H1 (cell line): Measurements from ENCODE around the gene STX10. TPM values are rescaled to one million over a fixed set of nuclear protein-coding genes. Genes with fewer than 3 reads are reported as not detected.

Experiments used
- ASH2L ChIP-seq: fragments of 200-600, 300-600 bp; sonication (generic); IDR thresholded peaks from one replicate; pipeline ENCODE4 v1.7.1; 2017; ENCODE audit warnings: low read length
- BCL11A ChIP-seq, 2 experiments: IDR thresholded peaks; one replicate each; pipeline ENCODE4 v1.6.1; 2011; ENCODE audit warnings: low read depth in 2 of 2, low read length in 2 of 2, mild to moderate bottlenecking in 2 of 2
- CBX5 ChIP-seq: fragments of 300-800, 300-1000 bp; sonication (generic); IDR thresholded peaks from 2 replicates; pipeline ENCODE4 v1.7.1; 2016; ENCODE audit warnings: antibody characterized with exemption, low read length, low read depth
- CBX8 ChIP-seq: fragments of 300-800, 300-1000 bp; sonication (generic); IDR thresholded peaks from 2 replicates; pipeline ENCODE4 v1.7.1; 2016; ENCODE audit warnings: low read depth, low read length, borderline replicate concordance
- CHD1 ChIP-seq: IDR thresholded peaks from 2 replicates; pipeline ENCODE4 v1.6.1; 2012; ENCODE audit warnings: low read depth, low read length, improper control_type of control experiment
- E2F6 ChIP-seq: IDR thresholded peaks from 2 replicates; pipeline ENCODE4 v1.6.1; 2012; ENCODE audit warnings: inconsistent platforms
- EGR1 ChIP-seq: IDR thresholded peaks from 2 replicates; pipeline ENCODE4 v1.6.1; 2011; ENCODE audit warnings: low read depth, low read length, borderline replicate concordance
- GABPA ChIP-seq: IDR thresholded peaks from 2 replicates; pipeline ENCODE4 v1.6.1; 2011; ENCODE audit warnings: mild to moderate bottlenecking, low read length, moderate library complexity, borderline replicate concordance; ENCODE audit not compliant: insufficient read depth
- HDAC6 ChIP-seq: IDR thresholded peaks from one replicate; pipeline ENCODE4 v1.7.1; 2012; ENCODE audit warnings: low read depth, mild to moderate bottlenecking, inconsistent platforms, low read length, moderate library complexity
- JUND ChIP-seq: IDR thresholded peaks from 2 replicates; pipeline ENCODE4 v1.6.1; 2011; ENCODE audit warnings: mild to moderate bottlenecking, improper control_type of control experiment, low read length
- MAFK ChIP-seq: IDR thresholded peaks from 2 replicates; pipeline ENCODE4 v1.6.1; 2012; ENCODE audit warnings: low read depth, mild to moderate bottlenecking, improper control_type of control experiment, low read length
- NANOG ChIP-seq: IDR thresholded peaks from 2 replicates; pipeline ENCODE4 v1.6.1; 2011; ENCODE audit warnings: low read length, low read depth, mild to moderate bottlenecking, inconsistent platforms; ENCODE audit not compliant: insufficient read depth, poor library complexity, severe bottlenecking
- PHF8 ChIP-seq: fragments of 200-600 bp; sonication (generic); conservative IDR thresholded peaks from 2 replicates; pipeline ENCODE4 v1.7.1; 2012; ENCODE audit warnings: low read depth, mild to moderate bottlenecking, inconsistent platforms, low read length, moderate library complexity
- POLR2A ChIP-seq, 2 experiments: IDR thresholded peaks; 1 replicate in 1 of 2; 2 replicates in 1 of 2; pipeline ENCODE4 v1.6.1; 2011; ENCODE audit warnings: low read depth in 2 of 2, low read length in 2 of 2, mild to moderate bottlenecking in 2 of 2; ENCODE audit errors: control extremely low read depth in 1 of 2
- RAD21 ChIP-seq, 2 experiments: IDR thresholded peaks in 1 of 2; conservative IDR thresholded peaks in 1 of 2; 2 replicates each; pipeline ENCODE4 v1.6.1; 2011; ENCODE audit warnings: low read depth in 2 of 2, low read length in 2 of 2, improper control_type of control experiment in 1 of 2, inconsistent platforms in 1 of 2, mild to moderate bottlenecking in 1 of 2, moderate library complexity in 1 of 2
- RBBP5 ChIP-seq: IDR thresholded peaks from 2 replicates; pipeline ENCODE4 v1.7.1; 2012; ENCODE audit warnings: low read depth, mild to moderate bottlenecking, inconsistent platforms, low read length, moderate library complexity, borderline replicate concordance
- SIX5 ChIP-seq: IDR thresholded peaks from 2 replicates; pipeline ENCODE4 v1.6.1; 2011; ENCODE audit warnings: mild to moderate bottlenecking, low read depth, low read length
- SP4 ChIP-seq: IDR thresholded peaks from 2 replicates; pipeline ENCODE4 v1.6.1; 2012; ENCODE audit warnings: low read length, inconsistent platforms
- TBP ChIP-seq: IDR thresholded peaks from 2 replicates; pipeline ENCODE4 v1.6.1; 2011; ENCODE audit warnings: low read depth, low read length, improper control_type of control experiment
- TCF12 ChIP-seq: IDR thresholded peaks from 2 replicates; pipeline ENCODE4 v1.6.1; 2011; ENCODE audit warnings: low read depth, mild to moderate bottlenecking, low read length
- YY1 ChIP-seq: IDR thresholded peaks from 2 replicates; pipeline ENCODE4 v1.6.1; 2011; ENCODE audit warnings: low read depth, mild to moderate bottlenecking, low read length
- ZNF274 ChIP-seq: IDR thresholded peaks from 2 replicates; pipeline ENCODE4 v1.7.0; 2012; ENCODE audit warnings: low read length, borderline replicate concordance; ENCODE audit errors: extremely low read depth
- polyA plus RNA-seq, 7 experiments: library from polyadenylated mRNA; depleted of rRNA in 3 of 7; stranded (reverse) in 5 of 7; unstranded in 2 of 7; fragments of >200 nt in 5 of 7; fragments of 200-250 nt in 2 of 7; gene quantifications; 1 replicate in 5 of 7; 2 replicates in 1 of 7; 4 replicates in 1 of 7; pipeline versions ENCODE4 v1.2.1 to v1.2.3, GENCODE V29; 2011 to 2013; ENCODE audit warnings: missing spikeins in 2 of 7, mixed read lengths in 2 of 7
- total RNA-seq: library from RNA; stranded (reverse); fragmentation: NEBNext Ultra II Directional; extraction: Animal tissue kit (Norgen Biotek cat#: 25700); gene quantifications from 2 replicates; pipeline ENCODE4 v1.2.1, GENCODE V29; 2021
- TF ChIP-seq, protein P1 (sequence below): IDR thresholded peaks from 2 replicates; pipeline ENCODE4 v1.6.1; 2011; ENCODE audit warnings: low read length, improper control_type of control experiment

The STX10 gene
- total and polyA plus RNA-seq, 2 of the 8 experiments (the other 6 are each of a cell fraction or from before 2014, with no cell fraction given) = 53.0 to 80.1 TPM

- TF ChIP-seq, protein P1, sequence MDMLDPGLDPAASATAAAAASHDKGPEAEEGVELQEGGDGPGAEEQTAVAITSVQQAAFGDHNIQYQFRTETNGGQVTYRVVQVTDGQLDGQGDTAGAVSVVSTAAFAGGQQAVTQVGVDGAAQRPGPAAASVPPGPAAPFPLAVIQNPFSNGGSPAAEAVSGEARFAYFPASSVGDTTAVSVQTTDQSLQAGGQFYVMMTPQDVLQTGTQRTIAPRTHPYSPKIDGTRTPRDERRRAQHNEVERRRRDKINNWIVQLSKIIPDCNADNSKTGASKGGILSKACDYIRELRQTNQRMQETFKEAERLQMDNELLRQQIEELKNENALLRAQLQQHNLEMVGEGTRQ = peak; percentile 85
- no peak for TF ChIP-seq JUND
- TF ChIP-seq ZNF274 = no peak
- no peak for TF ChIP-seq CBX5
- no peak for TF ChIP-seq HDAC6
- TF ChIP-seq RBBP5 = no peak
- no peak for TF ChIP-seq BCL11A (IDR thresholded peaks at IDR 0.05; ENCODE audit: low read depth in 2 of 2, low read length in 2 of 2)
- TF ChIP-seq SP4 = peak; percentile 89
- no peak for TF ChIP-seq TCF12
- peak; percentile 70; the same call in 1 of the 2 replicates for TF ChIP-seq MAFK
- TF ChIP-seq EGR1 = peak; percentile 44; the same call in 1 of the 2 replicates
- TF ChIP-seq E2F6 = no peak
- peak; percentile 73 to 89 for TF ChIP-seq POLR2A (IDR thresholded peaks at IDR 0.05; ENCODE audit: control extremely low read depth in 1 of 2, low read depth in 2 of 2, low read length in 2 of 2)
- peak; percentile 79 for TF ChIP-seq PHF8
- TF ChIP-seq ASH2L = peak; percentile 92
- no peak for TF ChIP-seq GABPA
- no peak for TF ChIP-seq NANOG
- TF ChIP-seq RAD21 (IDR thresholded peaks at IDR 0.05 in 1 of 2, conservative IDR thresholded peaks at IDR 0.05 in 1 of 2; ENCODE audit: low read depth in 2 of 2, low read length in 2 of 2) = no peak
- no peak; the same call in 1 of the 2 replicates for TF ChIP-seq SIX5
- TF ChIP-seq YY1 = peak; percentile 99
- peak; percentile 73; the same call in 1 of the 2 replicates for TF ChIP-seq TBP
- no peak for TF ChIP-seq CHD1
- no peak for TF ChIP-seq CBX8
Observed at GRCh38 chr19:13116282-13117175, 33.6 kb downstream of the STX10 start, which contains the start of gene TRMT1 (continued).
